Liver (tissue), 3 donors: Measurements from ENCODE around the gene ARL13B.

ENCODE experiments used
- CTCF ChIP-seq: fragments of 150-350 bp; IDR thresholded peaks from 2 replicates; pipeline ENCODE4 v1.5.1; 2017; ENCODE audit warnings: improper control_type of control experiment, low read depth, low read length; ENCODE audit not compliant: missing input control
- TAF1 ChIP-seq: conservative IDR thresholded peaks from 2 replicates; pipeline ENCODE4 v1.6.1; 2016; ENCODE audit warnings: antibody characterized with exemption, mild to moderate bottlenecking
- donor health status: healthy.
- donor health status: healthy.

- TF ChIP-seq TAF1, result peak; percentile 0
- TF ChIP-seq CTCF, result peak; percentile 5
Measured at GRCh38 chr3:93979850-93980676, at the start of gene ARL13B.
